H9 (cell line): ENCODE measurements around the gene QSOX1. TPM values are rescaled to one million over a fixed set of nuclear protein-coding genes. Genes with fewer than 3 reads are reported as not detected.
A peak's percentile ranks its signal among the peaks of the same experiment; 100 is the strongest.

Source experiments
- DNase-seq: peaks from one replicate; pipeline ENCODE4 v3.0.0-alpha.2; 2017
- H2AFZ ChIP-seq: one replicate; pipeline ENCODE4 v1.6.1; 2013; ENCODE audit warnings: mild to moderate bottlenecking, low read length, control low read depth, moderate library complexity
- H2AK5ac ChIP-seq: 2 replicates; pipeline ENCODE4 v1.6.1; 2013; ENCODE audit warnings: low read length, control low read depth, mixed read lengths; ENCODE audit not compliant: insufficient read length
- H2BK120ac ChIP-seq: one replicate; pipeline ENCODE4 v1.6.1; 2013; ENCODE audit warnings: low read depth, mild to moderate bottlenecking, low read length, control low read depth, inconsistent platforms; ENCODE audit not compliant: poor library complexity, severe bottlenecking
- H2BK12ac ChIP-seq: 2 replicates; pipeline ENCODE4 v1.6.1; 2013; ENCODE audit warnings: low read length, control low read depth, mixed read lengths, low read depth; ENCODE audit not compliant: insufficient read length
- H2BK15ac ChIP-seq: 2 replicates; pipeline ENCODE4 v1.6.1; 2013; ENCODE audit warnings: low read depth, low read length, control low read depth
- H2BK20ac ChIP-seq: one replicate; pipeline ENCODE4 v1.6.1; 2013; ENCODE audit warnings: low read depth, mild to moderate bottlenecking, low read length, control low read depth, inconsistent platforms; ENCODE audit not compliant: poor library complexity, severe bottlenecking
- H2BK5ac ChIP-seq: 2 replicates; pipeline ENCODE4 v1.6.1; 2013; ENCODE audit warnings: low read length, control low read depth, mixed read lengths; ENCODE audit not compliant: insufficient read length
- H3K14ac ChIP-seq: 2 replicates; pipeline ENCODE4 v1.6.1; 2013; ENCODE audit warnings: low read length, control low read depth; ENCODE audit not compliant: insufficient read depth
- H3K18ac ChIP-seq: 2 replicates; pipeline ENCODE4 v1.6.1; 2013; ENCODE audit warnings: low read depth, mild to moderate bottlenecking, mixed read lengths, low read length, control low read depth; ENCODE audit not compliant: insufficient read length
- H3K23ac ChIP-seq: 2 replicates; pipeline ENCODE4 v1.6.1; 2013; ENCODE audit warnings: low read length, control low read depth, mixed read lengths, low read depth; ENCODE audit not compliant: insufficient read length
- H3K23me2 ChIP-seq: 2 replicates; pipeline ENCODE4 v1.6.1; 2013; ENCODE audit warnings: low read depth, mild to moderate bottlenecking, mixed read lengths, low read length, control low read depth; ENCODE audit not compliant: insufficient read length, poor library complexity, severe bottlenecking
- H3K27ac ChIP-seq: 2 replicates; pipeline ENCODE4 v1.5.1; 2013; ENCODE audit warnings: low read length, control low read depth, mixed read lengths, low read depth; ENCODE audit not compliant: insufficient read length
- H3K27me3 ChIP-seq: 2 replicates; pipeline ENCODE4 v1.6.1; 2013; ENCODE audit warnings: low read length, control low read depth, inconsistent platforms; ENCODE audit not compliant: insufficient read depth
- H3K4ac ChIP-seq: 2 replicates; pipeline ENCODE4 v1.6.1; 2013; ENCODE audit warnings: low read depth, mild to moderate bottlenecking, control low read depth, inconsistent platforms, low read length, moderate library complexity
- H3K4me1 ChIP-seq: 2 replicates; pipeline ENCODE4 v1.6.1; 2013; ENCODE audit warnings: low read length, control low read depth, inconsistent platforms; ENCODE audit not compliant: insufficient read depth
- H3K4me2 ChIP-seq: 2 replicates; pipeline ENCODE4 v1.6.1; 2013; ENCODE audit warnings: low read length, control low read depth, mixed read lengths; ENCODE audit not compliant: insufficient read length, insufficient read depth
- H3K56ac ChIP-seq: 2 replicates; pipeline ENCODE4 v1.6.1; 2013; ENCODE audit warnings: low read depth, mild to moderate bottlenecking, mixed read lengths, low read length, control low read depth; ENCODE audit not compliant: insufficient read length
- H3K79me1 ChIP-seq: 2 replicates; pipeline ENCODE4 v1.6.1; 2013; ENCODE audit warnings: low read depth, mild to moderate bottlenecking, moderate library complexity, low read length, control low read depth, inconsistent platforms; ENCODE audit not compliant: insufficient read depth, poor library complexity, severe bottlenecking
- H3K79me2 ChIP-seq: 2 replicates; pipeline ENCODE4 v1.6.1; 2013; ENCODE audit warnings: low read length, control low read depth, inconsistent platforms; ENCODE audit not compliant: insufficient read depth
- H3K9ac ChIP-seq: 2 replicates; pipeline ENCODE4 v1.6.1; 2013; ENCODE audit warnings: low read length, control low read depth, mixed read lengths; ENCODE audit not compliant: insufficient read length; ENCODE audit errors: extremely low read depth
- H3K9me3 ChIP-seq: one replicate; pipeline ENCODE4 v1.6.1; 2013; ENCODE audit warnings: low read depth, low read length, inconsistent platforms; ENCODE audit not compliant: control insufficient read depth
- H3T11ph ChIP-seq: one replicate; pipeline ENCODE4 v1.6.1; 2013; ENCODE audit warnings: mild to moderate bottlenecking, low read length, control low read depth, inconsistent platforms
- H4K20me1 ChIP-seq: one replicate; pipeline ENCODE4 v1.6.1; 2013; ENCODE audit not compliant: control insufficient read depth, insufficient read length, insufficient read depth
- H4K5ac ChIP-seq: 2 replicates; pipeline ENCODE4 v1.6.1; 2013; ENCODE audit warnings: low read depth, mild to moderate bottlenecking, mixed read lengths, low read length, control low read depth; ENCODE audit not compliant: insufficient read length
- H4K8ac ChIP-seq: replicated peaks from 2 replicates; pipeline ENCODE4 v1.6.1; 2013; ENCODE audit warnings: low read length, control low read depth, mixed read lengths, low read depth; ENCODE audit not compliant: insufficient read length
- H4K91ac ChIP-seq: 2 replicates; pipeline ENCODE4 v1.6.1; 2013; ENCODE audit warnings: low read depth, mild to moderate bottlenecking, moderate library complexity, mixed read lengths, low read length, control low read depth; ENCODE audit not compliant: insufficient read length
- H3K27ac Mint-ChIP-seq, 3 experiments: 2 replicates in 2 of 3; 3 replicates in 1 of 3; pipeline ENCODE4 v1.8.0; 2020 to 2021; ENCODE audit warnings: mixed read lengths in 3 of 3, mild to moderate bottlenecking in 1 of 3, moderate library complexity in 1 of 3
- H3K27me3 Mint-ChIP-seq: 2 replicates; pipeline ENCODE4 v1.8.0; 2021; ENCODE audit warnings: low read depth, mild to moderate bottlenecking, moderate library complexity, mixed read lengths
- H3K36me3 Mint-ChIP-seq, 3 experiments: 2 replicates in 2 of 3; 3 replicates in 1 of 3; pipeline ENCODE4 v1.8.0; 2020 to 2021; ENCODE audit warnings: low read depth in 3 of 3, mixed read lengths in 3 of 3; ENCODE audit not compliant: insufficient read depth in 1 of 3
- H3K4me1 Mint-ChIP-seq, 2 experiments: 2 replicates each; pipeline ENCODE4 v1.8.0; 2020; ENCODE audit warnings: mixed read lengths in 2 of 2
- H3K4me3 Mint-ChIP-seq, 2 experiments: 2 replicates in 1 of 2; 3 replicates in 1 of 2; pipeline ENCODE4 v1.8.0; 2020 to 2021; ENCODE audit warnings: mild to moderate bottlenecking in 2 of 2, mixed read lengths in 2 of 2, moderate library complexity in 1 of 2
- H3K9me3 Mint-ChIP-seq, 2 experiments: 2 replicates in 1 of 2; 3 replicates in 1 of 2; pipeline ENCODE4 v1.8.0; 2020; ENCODE audit warnings: mild to moderate bottlenecking in 2 of 2, mixed read lengths in 2 of 2, moderate library complexity in 1 of 2
- CTCF ChIP-seq: fragments of 200-600 bp; sonication (generic); conservative IDR thresholded peaks from 3 replicates; pipeline ENCODE4 v1.8.0; 2021; ENCODE audit warnings: antibody characterized with exemption, mild to moderate bottlenecking
- WGBS: extraction: QIAGEN DNeasy Blood & Tissue Kit; methylation state at CpG from one replicate; pipeline ENCODE4 v1.1.7; 2013; ENCODE audit warnings: missing lambda C conversion rate, low lambda C conversion rate, mixed read lengths; ENCODE audit not compliant: insufficient read length; ENCODE audit errors: extremely low coverage; 5-methylcytosine and 5-hydroxymethylcytosine counted together
- total RNA-seq: library from RNA; stranded (reverse); gene quantifications from 2 replicates; pipeline ENCODE4 v1.2.1, GENCODE V29; 2021

Gene QSOX1
- total RNA-seq, 1 experiment from 2014 or later, result 79.2 TPM

GRCh38 chr1:180186831-180187230, 32.2 kb downstream of the QSOX1 start:
- no peak for TF ChIP-seq CTCF
- Histone ChIP-seq H3K56ac (no peak overlapping the region), H2AFZ (no peak overlapping the region), H3K4ac (no peak overlapping the region), H2BK15ac (no peak overlapping the region), H4K5ac (no peak overlapping the region), H3T11ph (no peak overlapping the region), H2BK5ac (no peak overlapping the region), H3K23ac (no peak overlapping the region), H3K14ac (no peak overlapping the region), H2AK5ac (no peak overlapping the region), H4K20me1 (no peaks in the 10 kb centered on the region), H3K27me3 (no peaks in the 10 kb centered on the region), H3K27ac (no peak overlapping the region), H2BK120ac (no peak overlapping the region), H3K18ac (no peak overlapping the region), H2BK12ac (no peak overlapping the region), H4K8ac (no peak overlapping the region), H3K9ac (no peak overlapping the region), H2BK20ac (no peak overlapping the region), H3K4me1 (no peaks in the 10 kb centered on the region), H3K79me1 (no peaks in the 10 kb centered on the region), H3K23me2 (no peaks in the 10 kb centered on the region), H3K79me2 (no peaks in the 10 kb centered on the region), H3K4me2 (no peak overlapping the region), H4K91ac (no peak overlapping the region), H3K9me3 (no peaks in the 10 kb centered on the region)
- H3K27ac Mint-ChIP-seq, result peak overlapping the region in 2 of 3 experiments; percentile 64 to 76; a peak in 4 of 7 replicates
- peaks cover 0 to 7% of the 10 kb centered on the region in 2 experiments; a peak in 2 of 4 replicates for H3K4me1 Mint-ChIP-seq
- no peaks in the 10 kb centered on the region for H3K9me3 Mint-ChIP-seq
- H3K36me3 Mint-ChIP-seq, result peaks cover 17 to 44% (median 41%) of the 10 kb centered on the region in 3 experiments
- H3K4me3 Mint-ChIP-seq, result no peak overlapping the region
- DNase-seq, result no peak
- WGBS, result no CpG with 5 or more reads among the region's 8 CpGs
- no peaks in the 10 kb centered on the region for H3K27me3 Mint-ChIP-seq
